ENCODE data around the gene UBAC1. TPM values are rescaled to one million over a fixed set of nuclear protein-coding genes. Genes with fewer than 3 reads are reported as not detected.

UBAC1 gene
- total and polyA plus RNA-seq, 2 donors, result 42.3 to 73.6 TPM

- H3K4me3 ChIP-seq (ENCODE audit: low read length in 2 of 2), result no peak overlapping the region
- H3K27ac ChIP-seq (ENCODE audit: low read depth in 1 of 2, low read length in 1 of 2), result no peak overlapping the region
- H3K27me3 ChIP-seq (ENCODE audit: control insufficient read depth in 2 of 2, insufficient read depth in 1 of 2, low read length in 1 of 2), result no peaks in the 10 kb centered on the region
- no peak for DNase-seq (ENCODE audit: low read depth in 6 of 9, low spot score in 9 of 9)
- H3K4me1 ChIP-seq (ENCODE audit: control insufficient read depth in 2 of 2, insufficient read depth in 2 of 2, low read length in 2 of 2), result no peaks in the 10 kb centered on the region
- 98% methylated on average over 33 of the region's 33 CpGs for WGBS
- H3K36me3 ChIP-seq (ENCODE audit: control insufficient read depth in 2 of 2, insufficient read depth in 2 of 2, low read length in 1 of 2), result peaks cover 24 to 36% of the 10 kb centered on the region in 2 donors
- H3K9me3 ChIP-seq (ENCODE audit: control insufficient read depth in 2 of 2, insufficient read depth in 1 of 2, low read length in 1 of 2), result no peaks in the 10 kb centered on the region
Observed at GRCh38 chr9:135930446-135931345, 30.5 kb downstream of the UBAC1 start.

GRCh38 chr9:135929656-135930445 lies 31.3 kb downstream of the UBAC1 start:
- H3K4me1 ChIP-seq (ENCODE audit: control insufficient read depth in 2 of 2, insufficient read depth in 2 of 2, low read length in 2 of 2), result no peaks in the 10 kb centered on the region
- no peaks in the 10 kb centered on the region for H3K9me3 ChIP-seq (ENCODE audit: control insufficient read depth in 2 of 2, insufficient read depth in 1 of 2, low read length in 1 of 2)
- H3K36me3 ChIP-seq (ENCODE audit: control insufficient read depth in 2 of 2, insufficient read depth in 2 of 2, low read length in 1 of 2), result peaks cover 20 to 34% of the 10 kb centered on the region in 2 donors
- H3K27ac ChIP-seq (ENCODE audit: low read depth in 1 of 2, low read length in 1 of 2), result no peak overlapping the region
- H3K4me3 ChIP-seq (ENCODE audit: low read length in 2 of 2), result no peak overlapping the region
- WGBS, result 97% methylated on average over 21 of the region's 21 CpGs
- DNase-seq (ENCODE audit: low read depth in 6 of 9, low spot score in 9 of 9), result no peak
- H3K27me3 ChIP-seq (ENCODE audit: control insufficient read depth in 2 of 2, insufficient read depth in 1 of 2, low read length in 1 of 2), result no peaks in the 10 kb centered on the region

- Histone ChIP-seq H3K4me1 (ENCODE audit: control insufficient read depth in 2 of 2, insufficient read depth in 2 of 2, low read length in 2 of 2) (no peaks in the 10 kb centered on the region), H3K4me3 (ENCODE audit: low read length in 2 of 2) (no peak overlapping the region), H3K9me3 (ENCODE audit: control insufficient read depth in 2 of 2, insufficient read depth in 1 of 2, low read length in 1 of 2) (no peaks in the 10 kb centered on the region), H3K36me3 (ENCODE audit: control insufficient read depth in 2 of 2, insufficient read depth in 2 of 2, low read length in 1 of 2) (peaks cover 20 to 32% of the 10 kb centered on the region in 2 donors), H3K27ac (ENCODE audit: low read depth in 1 of 2, low read length in 1 of 2) (no peak overlapping the region), H3K27me3 (ENCODE audit: control insufficient read depth in 2 of 2, insufficient read depth in 1 of 2, low read length in 1 of 2) (no peaks in the 10 kb centered on the region)
- WGBS, result 96% methylated on average over 27 of the region's 27 CpGs
- no peak for DNase-seq (ENCODE audit: low read depth in 6 of 9, low spot score in 9 of 9)
Observed at GRCh38 chr9:135928731-135929655, 32.2 kb downstream of the UBAC1 start.

GRCh38 chr9:135928074-135928730 lies 33.0 kb downstream of the UBAC1 start:
- Histone ChIP-seq H3K4me3 (ENCODE audit: low read length in 2 of 2) (no peak overlapping the region), H3K27me3 (ENCODE audit: control insufficient read depth in 2 of 2, insufficient read depth in 1 of 2, low read length in 1 of 2) (no peaks in the 10 kb centered on the region), H3K4me1 (ENCODE audit: control insufficient read depth in 2 of 2, insufficient read depth in 2 of 2, low read length in 2 of 2) (no peaks in the 10 kb centered on the region), H3K27ac (ENCODE audit: low read depth in 1 of 2, low read length in 1 of 2) (no peak overlapping the region), H3K9me3 (ENCODE audit: control insufficient read depth in 2 of 2, insufficient read depth in 1 of 2, low read length in 1 of 2) (no peaks in the 10 kb centered on the region), H3K36me3 (ENCODE audit: control insufficient read depth in 2 of 2, insufficient read depth in 2 of 2, low read length in 1 of 2) (peaks cover 20 to 33% of the 10 kb centered on the region in 2 donors)
- no peak for DNase-seq (ENCODE audit: low read depth in 6 of 9, low spot score in 9 of 9)
- WGBS, result 97% methylated on average over 23 of the region's 23 CpGs

- DNase-seq (ENCODE audit: low read depth in 6 of 9, low spot score in 9 of 9), result no peak
- H3K4me3 ChIP-seq (ENCODE audit: low read length in 2 of 2), result no peak overlapping the region
- H3K4me1 ChIP-seq (ENCODE audit: control insufficient read depth in 2 of 2, insufficient read depth in 2 of 2, low read length in 2 of 2), result no peaks in the 10 kb centered on the region
- 94% methylated on average over 25 of the region's 25 CpGs for WGBS
- no peak overlapping the region for H3K27ac ChIP-seq (ENCODE audit: low read depth in 1 of 2, low read length in 1 of 2)
- H3K36me3 ChIP-seq (ENCODE audit: control insufficient read depth in 2 of 2, insufficient read depth in 2 of 2, low read length in 1 of 2), result peaks cover 14 to 25% of the 10 kb centered on the region in 2 donors
- no peaks in the 10 kb centered on the region for H3K9me3 ChIP-seq (ENCODE audit: control insufficient read depth in 2 of 2, insufficient read depth in 1 of 2, low read length in 1 of 2)
- no peaks in the 10 kb centered on the region for H3K27me3 ChIP-seq (ENCODE audit: control insufficient read depth in 2 of 2, insufficient read depth in 1 of 2, low read length in 1 of 2)
Observed at GRCh38 chr9:135927195-135928013, 33.8 kb downstream of the UBAC1 start.

GRCh38 chr9:135926402-135927194 lies 34.6 kb downstream of the UBAC1 start:
- Histone ChIP-seq H3K9me3 (ENCODE audit: control insufficient read depth in 2 of 2, insufficient read depth in 1 of 2, low read length in 1 of 2) (no peaks in the 10 kb centered on the region), H3K4me1 (ENCODE audit: control insufficient read depth in 2 of 2, insufficient read depth in 2 of 2, low read length in 2 of 2) (no peaks in the 10 kb centered on the region), H3K4me3 (ENCODE audit: low read length in 2 of 2) (no peak overlapping the region), H3K27me3 (ENCODE audit: control insufficient read depth in 2 of 2, insufficient read depth in 1 of 2, low read length in 1 of 2) (no peaks in the 10 kb centered on the region), H3K36me3 (ENCODE audit: control insufficient read depth in 2 of 2, insufficient read depth in 2 of 2, low read length in 1 of 2) (peaks cover 9 to 21% of the 10 kb centered on the region in 2 donors), H3K27ac (ENCODE audit: low read depth in 1 of 2, low read length in 1 of 2) (no peak overlapping the region)
- WGBS, result 70% methylated on average over 27 of the region's 27 CpGs
- no peak for DNase-seq (ENCODE audit: low read depth in 6 of 9, low spot score in 9 of 9)

- Histone ChIP-seq H3K27ac (ENCODE audit: low read depth in 1 of 2, low read length in 1 of 2) (no peak overlapping the region), H3K36me3 (ENCODE audit: control insufficient read depth in 2 of 2, insufficient read depth in 2 of 2, low read length in 1 of 2) (peaks cover 0 to 13% of the 10 kb centered on the region in 2 donors), H3K4me1 (ENCODE audit: control insufficient read depth in 2 of 2, insufficient read depth in 2 of 2, low read length in 2 of 2) (no peaks in the 10 kb centered on the region), H3K27me3 (ENCODE audit: control insufficient read depth in 2 of 2, insufficient read depth in 1 of 2, low read length in 1 of 2) (no peaks in the 10 kb centered on the region), H3K4me3 (ENCODE audit: low read length in 2 of 2) (no peak overlapping the region), H3K9me3 (ENCODE audit: control insufficient read depth in 2 of 2, insufficient read depth in 1 of 2, low read length in 1 of 2) (no peaks in the 10 kb centered on the region)
- no peak for DNase-seq (ENCODE audit: low read depth in 6 of 9, low spot score in 9 of 9)
- 97% methylated on average over 19 of the region's 19 CpGs for WGBS
Observed at GRCh38 chr9:135925496-135926133, 35.6 kb downstream of the UBAC1 start.

Measured in thymus (tissue), 11 donors.